Heart right ventricle (tissue), 16 donors: ENCODE data around the gene FAM3C. TPM values are rescaled to one million over a fixed set of nuclear protein-coding genes. Genes with fewer than 3 reads are reported as not detected.

Source experiments
- ATAC-seq, 8 donors: fragments of 200-7000 bp; cut with Tn5 transposase; one replicate each; pipeline ENCODE4 v1.9.1; 2020; ENCODE audit warnings: mild to moderate bottlenecking in 8 of 8, moderate library complexity in 8 of 8, moderate number of reproducible peaks in 1 of 8
- DNase-seq, 2 donors: peaks; one replicate each; pipeline ENCODE4 v3.0.0-alpha.2; 2020
- H3K27ac ChIP-seq, 10 donors: fragments of 200-600 bp; sonication (generic) in 2 of 10; one replicate each; pipeline versions ENCODE4 v1.5.0 to v1.8.0; 2020 to 2022; ENCODE audit warnings: mild to moderate bottlenecking in 3 of 10
- H3K27me3 ChIP-seq, 7 donors: fragments of 200-600 bp; one replicate each; pipeline ENCODE4 v1.8.0; 2021 to 2022; ENCODE audit warnings: mild to moderate bottlenecking in 2 of 7
- H3K36me3 ChIP-seq, 9 donors: fragments of 200-600 bp; sonication (generic) in 1 of 9; one replicate each; pipeline versions ENCODE4 v1.5.0 to v1.8.0; 2020 to 2022; ENCODE audit warnings: mild to moderate bottlenecking in 2 of 9
- H3K4me1 ChIP-seq, 9 donors: fragments of 200-600 bp; sonication (generic) in 1 of 9; one replicate each; pipeline versions ENCODE4 v1.5.0 to v1.8.0; 2020 to 2022; ENCODE audit warnings: mild to moderate bottlenecking in 4 of 9
- H3K4me3 ChIP-seq, 10 donors: fragments of 200-600 bp; sonication (generic) in 2 of 10; one replicate each; pipeline versions ENCODE4 v1.5.0 to v1.8.0; 2020 to 2022; ENCODE audit warnings: mild to moderate bottlenecking in 7 of 10, moderate library complexity in 2 of 10
- H3K9me3 ChIP-seq, 11 donors: fragments of 200-600 bp in 10 of 11; sonication (generic) in 2 of 11; one replicate each; pipeline versions ENCODE4 v1.5.0 to v1.8.0; 2013 to 2022; ENCODE audit warnings: mild to moderate bottlenecking in 2 of 11, control low read depth in 1 of 11, moderate library complexity in 1 of 11
- CTCF ChIP-seq, 9 donors: fragments of 200-600 bp; sonication (generic) in 2 of 9; IDR thresholded peaks; one replicate each; pipeline versions ENCODE4 v1.5.0 to v1.8.0; 2021 to 2022; ENCODE audit warnings: antibody characterized with exemption in 9 of 9, mild to moderate bottlenecking in 5 of 9, moderate library complexity in 1 of 9
- WGBS, 2 donors: extraction: QIAGEN DNeasy Blood & Tissue Kit; methylation state at CpG; one replicate each; pipeline ENCODE4 v1.1.7; 2013; ENCODE audit warnings: inconsistent platforms in 1 of 2; 5-methylcytosine and 5-hydroxymethylcytosine counted together
- intact Hi-C, 10 donors: fragments of 100-400 bp; cut with DNase I; formaldehyde crosslinking; loops; one replicate each; pipeline versions ENCODE4 v1.11.1 to v1.14.2; 2022
- polyA plus RNA-seq, 2 donors: library from polyadenylated mRNA; stranded (reverse); fragments of 200-250 nt; gene quantifications; one replicate each; pipeline ENCODE4 v1.2.3, GENCODE V29; 2013
- total RNA-seq, 10 donors: library from RNA; stranded (reverse); fragmentation: NEBNext Ultra II Directional in 3 of 10; extraction: Animal tissue kit (Norgen Biotek cat#: 25700) in 3 of 10; gene quantifications; one replicate each; pipeline versions ENCODE4 v1.2.1 to v1.2.4, GENCODE V29; 2021 to 2023
- donor health status: Arrhythmogenic right ventricular cardiomyopathy.
- donor health status: ischemic (EF 13 %, LVEDD 7.1; RV severe dilation, severe dysfunction).
- donor health status: healthy with polysubstance abuse.
- donor health status: DM: no; HTN: yes; CAD: no.
- donor health status: DM: no; HTN: no; CAD: no.
- donor health status: ischemic (EF 25% LVEDD 6.9; RV normal size, moderate dysfunction).
- donor health status: ischemic (EF 25% LVEDD 5.7; RV mildly dilated, moderate dysfunction).
- donor health status: healthy.
- donor health status: DM: yes; HTN: yes; CAD: no.
- donor health status: Ischemic cardiomyopathy.
- donor health status: ischemic (EF 35%, LVEDD 5.7; RV mildly dilated, moderate dysfunction).
- donor health status: nonischemic (EF 11% LVEDD 7.7; RV severe dilation, severe dysfunction).
- donor health status: DM: yes; HTN: yes; CAD: no.
- donor health status: PGD.
- donor health status: ischemic (EF 29% LVEDD 5.4; RV normal size, mild dysfunction).
- donor health status: nonischemic (EF 23%, LVEDD 6.1; RV moderate dilation, normal function).

FAM3C gene
- total and polyA plus RNA-seq, 12 donors, result 16.5 to 60.8 (median 43.0) TPM

DNA sequence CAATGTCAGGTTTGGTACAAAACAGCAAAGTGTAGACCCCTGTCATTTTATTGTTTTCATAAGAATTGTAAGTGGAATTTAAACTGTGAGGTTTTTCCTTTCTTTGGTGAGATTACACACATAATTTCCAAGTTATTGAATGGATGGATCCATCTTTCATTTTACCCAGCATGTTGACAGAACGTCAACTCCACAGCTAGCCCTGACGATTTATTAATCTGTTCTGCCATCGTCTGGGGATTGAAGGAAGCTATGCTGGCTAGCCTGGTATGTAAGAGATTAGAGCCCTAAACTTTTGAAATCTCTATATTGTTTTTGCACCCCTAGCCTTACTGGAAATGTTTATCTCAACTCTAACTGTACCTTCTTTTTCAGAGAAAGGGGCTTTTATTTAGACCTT, 58.7 kb downstream of the FAM3C start:
- peaks cover 0 to 2% (median 0%) of the 10 kb centered on the region in 9 donors for H3K36me3 ChIP-seq

DNA sequence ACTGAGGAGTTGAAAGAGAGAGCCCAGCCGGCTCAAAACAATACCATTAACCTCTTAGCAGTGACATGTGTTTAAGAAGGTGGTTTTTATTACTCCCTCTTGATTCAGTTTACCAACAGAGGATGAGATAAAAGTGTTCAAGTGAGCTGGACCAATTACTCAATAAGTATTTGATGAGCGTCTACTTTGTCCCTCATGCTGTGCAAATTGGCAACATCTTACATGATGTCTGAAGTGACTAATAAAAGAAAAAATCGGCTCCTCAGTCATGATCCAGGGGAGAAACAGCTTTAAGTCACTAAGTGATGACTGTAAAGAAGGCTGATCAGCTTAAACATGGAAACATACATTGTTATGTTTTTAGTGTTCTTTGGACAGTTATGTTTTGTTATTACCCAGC, 59.5 kb downstream of the FAM3C start:
- Histone ChIP-seq H3K27ac (no peak overlapping the region), H3K27me3 (peaks cover 0 to 51% (median 41%) of the 10 kb centered on the region in 7 donors), H3K4me1 (no peaks in the 10 kb centered on the region), H3K36me3 (no peaks in the 10 kb centered on the region), H3K4me3 (no peak overlapping the region), H3K9me3 (no peaks in the 10 kb centered on the region)
- no peak for DNase-seq
- TF ChIP-seq CTCF (IDR thresholded peaks at IDR 0.05), result no peak
- 79 to 80% methylated on average over 3 of the region's 3 CpGs for WGBS, 2 donors
- intact Hi-C loops, result no loop called here
- ATAC-seq, result no peak

More for the DNA sequence above, 58.7 kb downstream of the FAM3C start:
- DNase-seq, result no peak
- TF ChIP-seq CTCF (IDR thresholded peaks at IDR 0.05), result peak in 2 of 9 donors; percentile 21 to 24
- H3K4me1 ChIP-seq, result no peaks in the 10 kb centered on the region
- WGBS, 2 donors, result 10 to 16% methylated on average over 3 of the region's 3 CpGs
- intact Hi-C loops, result no loop called here
- H3K27me3 ChIP-seq, result peaks cover 0 to 43% (median 33%) of the 10 kb centered on the region in 7 donors
- H3K9me3 ChIP-seq, result no peaks in the 10 kb centered on the region
- H3K27ac ChIP-seq, result no peak overlapping the region
- no peak overlapping the region for H3K4me3 ChIP-seq
- no peak for ATAC-seq

- H3K4me1 ChIP-seq, result peaks cover 0 to 8% (median 7%) of the 10 kb centered on the region in 9 donors
- no peaks in the 10 kb centered on the region for H3K36me3 ChIP-seq
- peaks cover 0 to 66% (median 56%) of the 10 kb centered on the region in 7 donors for H3K27me3 ChIP-seq
- H3K4me3 ChIP-seq, result no peak overlapping the region
- no peak for TF ChIP-seq CTCF (IDR thresholded peaks at IDR 0.05)
- no peaks in the 10 kb centered on the region for H3K9me3 ChIP-seq
- 87 to 89% methylated on average over 10 of the region's 10 CpGs for WGBS, 2 donors
- ATAC-seq, result no peak
- DNase-seq, result no peak
- H3K27ac ChIP-seq, result no peak overlapping the region
- intact Hi-C loops, result no loop called here
Observed at GRCh38 chr7:121334875-121335648, 61.0 kb downstream of the FAM3C start.

- H3K4me3 ChIP-seq, result no peak overlapping the region
- WGBS, 2 donors, result 98 to 99% methylated on average over 4 of the region's 4 CpGs
- peaks cover 6 to 14% (median 14%) of the 10 kb centered on the region in 9 donors for H3K4me1 ChIP-seq
- DNase-seq, result no peak
- H3K27me3 ChIP-seq, result peaks cover 4 to 73% (median 62%) of the 10 kb centered on the region in 7 donors
- intact Hi-C loops, result no loop called here
- H3K27ac ChIP-seq, result no peak overlapping the region
- no peak for TF ChIP-seq CTCF (IDR thresholded peaks at IDR 0.05)
- H3K9me3 ChIP-seq, result no peaks in the 10 kb centered on the region
- no peak for ATAC-seq
- no peaks in the 10 kb centered on the region for H3K36me3 ChIP-seq
Observed at GRCh38 chr7:121334376-121334775, 61.7 kb downstream of the FAM3C start.
